Left colon (tissue), 2 donors: ENCODE measurements around the gene HELT. TPM values are rescaled to one million over a fixed set of nuclear protein-coding genes. Genes with fewer than 3 reads are reported as not detected.
"Not testable (repeated sequence)": the region's sequence is repeated elsewhere in the genome, so short reads cannot be mapped to it uniquely, and the experiment has no call there.

Source experiments
- ATAC-seq: fragments of 200-7000 bp; cut with Tn5 transposase; one replicate; pipeline ENCODE4 v1.9.1; 2020; ENCODE audit warnings: mild to moderate bottlenecking, moderate library complexity
- DNase-seq, 2 donors: peaks; one replicate each; pipeline ENCODE4 v3.0.0-alpha.2; 2020
- intact Hi-C, 2 donors: fragments of 100-400 bp; cut with DNase I in 1 of 2; cut with micrococcal nuclease in 1 of 2; formaldehyde crosslinking; loops; one replicate each; pipeline versions ENCODE4 v1.11.2 to v1.14.0; 2022; cut with DNase I, micrococcal nuclease
- long read RNA-seq: library from polyadenylated mRNA; unstranded; transcript quantifications from one replicate; pipeline ENCODE4 v2.0.0, GENCODE V29; 2021
- total RNA-seq, 2 donors: library from RNA; stranded (reverse); fragmentation: NEBNext Ultra II Directional; extraction: Animal tissue kit (Norgen Biotek cat#: 25700); gene quantifications; one replicate each; pipeline ENCODE4 v1.2.1, GENCODE V29; 2021
- donor health status: DM: no; HTN: no; CAD: no.
- donor health status: DM: yes; HTN: yes; CAD: no.

The HELT gene, protein sequence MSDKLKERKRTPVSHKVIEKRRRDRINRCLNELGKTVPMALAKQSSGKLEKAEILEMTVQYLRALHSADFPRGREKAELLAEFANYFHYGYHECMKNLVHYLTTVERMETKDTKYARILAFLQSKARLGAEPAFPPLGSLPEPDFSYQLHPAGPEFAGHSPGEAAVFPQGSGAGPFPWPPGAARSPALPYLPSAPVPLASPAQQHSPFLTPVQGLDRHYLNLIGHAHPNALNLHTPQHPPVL
- not detected for total RNA-seq
- long read RNA-seq: 0 reads

GRCh38 chr4:185017964-185018772, at the start of gene HELT:
TSS of gene HELT (plus strand) at chr4:185018490. CDS start at chr4:185018929, 439 bp downstream.
- DNase-seq: no peak
- ATAC-seq: no peak
- intact Hi-C loops: no loop called here

- peak; percentile 100 for ATAC-seq
- intact Hi-C loops: no loop called here
- DNase-seq: peak; percentile 89
These were observed 49.5 kb upstream of the HELT start for GRCh38 chr4:184968784-184969201.

DNA sequence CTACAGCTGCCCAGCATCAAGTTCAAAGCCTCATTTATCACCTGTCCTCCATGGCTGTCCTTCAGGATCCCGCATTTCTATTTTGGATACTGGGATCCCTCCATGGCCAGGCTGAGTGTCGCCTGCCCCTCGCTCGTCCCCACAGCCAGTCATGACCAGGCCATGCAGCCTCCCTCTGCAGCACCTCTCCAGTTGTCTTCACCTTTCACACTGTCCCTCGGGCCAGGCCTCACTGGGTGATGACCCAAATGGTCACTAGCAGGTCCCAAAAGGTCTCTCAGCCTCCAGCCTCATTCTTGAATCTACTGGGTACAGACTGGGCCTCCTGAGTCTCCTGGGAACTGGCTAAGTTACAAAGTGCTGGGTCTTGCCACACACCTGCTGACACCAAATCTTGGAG, 48.7 kb upstream of the HELT start:
- DNase-seq (no peak), ATAC-seq (no peak)
- intact Hi-C loops: no loop called here

GRCh38 chr4:184972991-184973390, 45.3 kb upstream of the HELT start:
- DNase-seq: no peak
- intact Hi-C loops: no loop called here
- ATAC-seq: no peak

- DNase-seq, intact Hi-C loops, ATAC-seq: not testable (repeated sequence)
These were observed 41.9 kb upstream of the HELT start for GRCh38 chr4:184976348-184976747.

- intact Hi-C loops: no loop called here
- no peak for ATAC-seq
- DNase-seq: no peak
These were observed 40.5 kb upstream of the HELT start for GRCh38 chr4:184977747-184978146.

GRCh38 chr4:184978211-184978610, 40.1 kb upstream of the HELT start:
- ATAC-seq (peak; percentile 81), DNase-seq (peak; percentile 39 to 49)
- intact Hi-C loops: no loop called here

- ATAC-seq (no peak), DNase-seq (no peak)
- intact Hi-C loops: loop anchor here in 1 of 2 donors (5.0 kb wide), 1 partner anchor 237 kb away; no protein-coding TSS in a partner anchor
These were observed 38.7 kb upstream of the HELT start for GRCh38 chr4:184979461-184980124.

- intact Hi-C loops: loop anchor here in 1 of 2 donors (5.0 kb wide), 1 partner anchor 238 kb away; no protein-coding TSS in a partner anchor
- DNase-seq: no peak
- no peak for ATAC-seq
These were observed 38.0 kb upstream of the HELT start for GRCh38 chr4:184980261-184980660.

DNA sequence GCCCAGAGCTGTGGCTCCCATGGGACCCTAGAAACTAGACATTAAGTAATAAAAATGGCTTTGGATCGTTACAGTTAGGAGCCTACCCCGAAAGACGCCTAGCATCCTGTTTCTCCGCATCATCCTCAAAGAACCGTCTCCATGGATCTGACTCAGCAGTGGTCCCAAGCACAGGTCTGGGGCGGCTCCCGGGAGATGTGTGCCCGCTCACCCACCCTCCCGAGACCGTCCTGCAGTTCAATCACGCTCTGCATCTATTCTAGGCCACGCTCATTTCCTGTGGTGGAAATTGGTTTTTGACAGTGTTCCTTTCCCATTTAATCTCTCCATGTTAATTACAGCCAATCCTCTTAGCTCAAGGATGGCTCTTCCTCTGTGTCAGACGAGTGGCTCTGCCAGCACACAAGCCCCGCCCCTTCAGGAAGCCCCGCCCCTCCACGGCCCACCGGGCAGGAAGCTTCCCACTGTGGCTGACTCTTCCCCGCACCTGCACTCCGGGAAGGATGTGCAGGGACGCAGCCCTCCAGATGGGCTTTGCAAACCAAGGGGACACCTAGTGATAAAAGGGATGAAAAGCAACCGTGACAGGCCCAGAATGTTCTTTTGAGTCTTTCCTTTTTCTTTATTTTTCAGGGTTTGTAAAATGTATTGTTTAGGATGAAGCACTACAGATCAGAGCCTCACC, 34.5 kb upstream of the HELT start:
- intact Hi-C loops: loop anchor here in 1 of 2 donors (5.0 kb wide), 1 partner anchor 242 kb away; no protein-coding TSS in a partner anchor
- DNase-seq (peak; percentile 71 to 78), ATAC-seq (peak; percentile 95)

DNA sequence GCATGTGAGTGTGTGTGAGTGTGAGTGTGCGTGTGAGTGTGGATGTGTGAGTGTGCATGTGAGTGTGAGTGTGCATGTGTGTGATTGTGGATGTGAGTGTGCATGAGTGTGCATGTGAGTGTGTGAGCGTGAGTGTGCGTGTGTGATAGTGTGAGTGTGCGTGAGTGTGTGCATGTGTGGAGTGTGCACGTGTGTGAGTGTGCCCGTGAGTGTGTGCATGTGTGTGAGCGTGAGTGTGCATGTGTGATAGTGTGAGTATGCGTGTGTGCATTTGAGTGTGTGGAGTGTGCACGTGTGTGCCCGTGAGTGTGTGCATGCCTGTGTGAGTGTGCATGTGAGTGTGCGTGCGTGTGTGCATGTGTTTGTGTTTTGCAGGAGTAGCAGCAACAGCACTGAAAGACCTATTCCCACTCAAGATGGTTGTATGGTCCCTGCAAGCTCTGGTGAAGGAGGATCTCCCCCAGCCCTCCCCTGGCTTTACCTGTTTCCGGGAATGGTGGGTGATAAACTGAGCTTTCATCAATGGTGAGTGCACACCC, 30.7 kb upstream of the HELT start:
- ATAC-seq: no peak

DNA sequence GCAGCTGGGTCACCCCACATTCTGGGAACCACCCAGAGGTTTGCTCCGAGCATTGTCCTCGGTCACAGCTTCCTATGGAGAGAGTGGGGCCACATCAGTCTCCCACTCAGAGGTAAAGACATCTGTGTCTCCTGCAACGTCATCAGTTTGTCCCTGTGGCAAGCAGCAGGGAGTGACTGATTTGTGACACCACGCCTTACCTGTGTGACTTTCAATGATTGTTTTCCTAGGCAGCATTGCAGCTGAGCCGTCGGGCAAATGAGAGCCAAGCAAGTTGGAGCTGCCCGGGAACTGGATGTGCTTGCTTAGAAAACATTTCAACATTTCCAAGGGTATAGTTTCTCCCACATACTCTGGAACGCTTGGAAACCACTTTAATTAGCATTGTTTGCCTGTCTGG, 29.7 kb upstream of the HELT start:
- ATAC-seq: peak; percentile 52
- DNase-seq: no peak
- intact Hi-C loops: no loop called here

More for the DNA sequence above, 30.7 kb upstream of the HELT start:
- intact Hi-C loops: no loop called here
- no peak for DNase-seq

DNA sequence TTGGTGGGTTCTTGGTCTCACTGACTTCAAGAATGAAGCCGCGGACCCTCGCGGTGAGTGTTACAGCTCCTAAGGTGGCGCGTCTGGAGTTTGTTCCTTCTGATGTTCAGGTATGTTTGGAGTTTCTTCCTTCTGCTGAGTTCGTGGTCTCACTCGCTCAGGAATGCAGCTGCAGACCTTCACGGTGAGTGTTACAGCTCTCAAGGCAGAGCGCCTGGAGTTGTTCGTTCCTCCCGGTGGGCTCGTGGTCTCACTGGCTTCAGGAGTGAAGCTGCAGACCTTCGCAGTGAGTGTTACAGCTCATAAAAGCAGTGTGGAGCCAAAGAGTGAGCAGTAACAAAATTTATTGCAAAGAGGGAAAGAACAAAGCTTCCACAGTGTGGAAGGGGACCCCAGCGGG, 29.0 kb upstream of the HELT start:
- ATAC-seq, DNase-seq, intact Hi-C loops: not testable (repeated sequence)

DNA sequence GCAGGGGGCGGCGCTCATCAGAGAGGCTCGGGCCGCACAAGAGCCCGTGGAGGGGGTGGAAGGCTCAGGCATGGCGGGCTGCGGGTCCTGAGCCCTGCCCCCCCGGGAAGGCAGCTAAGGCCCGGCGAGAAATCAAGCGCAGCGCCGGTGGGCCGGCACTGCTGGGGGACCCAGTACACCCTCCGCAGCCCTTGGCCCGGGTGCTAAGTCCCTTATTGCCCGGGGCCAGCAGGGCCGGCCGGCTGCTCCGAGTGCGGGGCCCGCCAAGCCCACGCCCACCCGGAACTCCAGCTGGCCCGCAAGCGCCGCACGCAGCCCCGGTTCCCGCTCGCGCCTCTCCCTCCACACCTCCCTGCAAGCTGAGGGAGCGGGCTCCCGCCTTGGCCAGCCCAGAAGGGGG, 28.2 kb upstream of the HELT start:
- intact Hi-C loops, DNase-seq, ATAC-seq: not testable (repeated sequence)

DNA sequence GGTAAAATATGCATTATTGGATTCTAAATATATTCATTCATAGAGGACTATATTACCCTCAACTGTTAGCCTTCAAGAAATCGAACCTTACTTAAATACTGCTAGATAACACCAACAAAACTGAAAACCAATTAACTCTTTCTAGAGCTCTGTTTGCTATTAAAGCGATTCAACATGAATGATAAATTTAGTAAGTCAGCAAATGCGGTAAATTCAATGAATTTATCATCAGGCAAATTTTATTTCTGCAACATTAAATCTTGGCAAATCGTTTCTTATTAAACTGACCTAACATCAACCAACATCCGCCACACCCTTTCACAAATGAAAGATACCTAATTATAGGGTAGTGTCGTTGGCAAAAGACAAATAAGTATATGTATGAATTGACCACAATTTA, 26.4 kb upstream of the HELT start:
- no peak for DNase-seq
- no peak for ATAC-seq
- intact Hi-C loops: no loop called here

- DNase-seq (no peak), ATAC-seq (no peak)
- intact Hi-C loops: no loop called here
These were observed 25.9 kb upstream of the HELT start for GRCh38 chr4:184992422-184992821.

DNA sequence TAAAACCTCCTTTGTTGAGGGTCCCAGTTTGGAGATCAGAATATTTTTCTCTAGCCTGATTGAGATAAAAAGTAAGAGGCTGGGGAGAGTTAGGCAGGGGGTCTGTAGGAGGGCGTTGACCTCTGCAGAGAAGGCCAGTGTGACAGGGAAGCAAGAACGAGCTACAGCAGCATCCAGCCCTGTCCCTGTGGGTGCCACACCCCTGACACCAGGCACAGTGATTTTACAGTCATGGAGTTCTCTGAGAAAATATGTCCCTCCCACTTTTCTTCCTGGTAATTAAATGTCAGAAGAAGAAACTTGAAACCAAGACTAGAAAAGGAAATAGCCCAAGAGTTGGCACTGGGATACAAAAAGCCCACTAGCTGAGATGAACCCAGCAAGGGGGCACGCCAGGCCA, 25.0 kb upstream of the HELT start:
- ATAC-seq: peak; percentile 88
- intact Hi-C loops: no loop called here
- no peak for DNase-seq

- intact Hi-C loops: no loop called here
- DNase-seq (no peak), ATAC-seq (no peak)
These were observed 24.2 kb upstream of the HELT start for GRCh38 chr4:184994010-184994622.
